ENCODE data around the gene POLE4. TPM values are rescaled to one million over a fixed set of nuclear protein-coding genes. Genes with fewer than 3 reads are reported as not detected.

Gene POLE4
- total RNA-seq, 1 experiment from 2014 or later: 34.4 TPM

DNA sequence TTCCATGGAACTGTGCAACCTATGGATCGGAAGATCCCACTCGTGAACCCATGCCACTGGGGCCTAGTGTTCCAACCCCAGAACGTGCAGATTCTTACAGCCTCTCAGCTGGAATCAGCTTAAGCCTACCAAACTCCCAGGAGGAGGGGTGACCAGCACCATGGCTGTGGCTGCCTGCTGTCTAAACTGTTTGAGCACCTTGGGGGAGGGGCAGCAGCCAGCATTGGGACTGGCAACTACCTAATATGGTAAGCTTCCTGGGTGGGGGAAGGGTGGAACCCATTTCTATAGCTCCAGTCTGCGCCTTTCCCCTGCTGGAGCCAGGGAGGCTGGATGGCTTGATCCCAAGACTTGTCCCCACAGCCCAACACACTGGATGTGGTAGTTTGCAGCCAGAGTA lies 10.7 kb upstream of the POLE4 start:
- WGBS (ENCODE audit: extremely low coverage, insufficient read length, low lambda C conversion rate): no CpG with 5 or more reads among the region's 4 CpGs
- peaks cover 14 to 41% (median 17%) of the 10 kb centered on the region in 3 experiments for H3K36me3 Mint-ChIP-seq (ENCODE audit: insufficient read depth in 1 of 3, low read depth in 3 of 3)
- peaks cover 19 to 32% of the 10 kb centered on the region in 2 experiments for H3K9me3 Mint-ChIP-seq
- H3K4me1 ChIP-seq (ENCODE audit: insufficient read depth, low read length): 0 out of 2 replicates have a peak, but pooled peaks cover 2% of the 10 kb centered on the region
- no peaks in the 10 kb centered on the region for H4K20me1 ChIP-seq (ENCODE audit: control insufficient read depth, insufficient read depth, insufficient read length)
- no peak overlapping the region for H3K23ac ChIP-seq (ENCODE audit: insufficient read length, low read depth, low read length)
- H3K4ac ChIP-seq (ENCODE audit: low read depth, low read length): no peak overlapping the region
- no peak overlapping the region for H3K4me3 Mint-ChIP-seq
- no peak overlapping the region for H3K18ac ChIP-seq (ENCODE audit: insufficient read length, low read depth, low read length)
- H3K9ac ChIP-seq (ENCODE audit: extremely low read depth, insufficient read length, low read length): no peak overlapping the region
- H3K9me3 ChIP-seq (ENCODE audit: control insufficient read depth, low read depth, low read length): no peaks in the 10 kb centered on the region
- peaks cover 4% of the 10 kb centered on the region for H3K27me3 Mint-ChIP-seq (ENCODE audit: low read depth)
- H4K91ac ChIP-seq (ENCODE audit: insufficient read length, low read depth, low read length): no peak overlapping the region
- no peak overlapping the region for H3K27ac ChIP-seq (ENCODE audit: insufficient read length, low read depth, low read length)
- no peak overlapping the region for H3T11ph ChIP-seq (ENCODE audit: low read length)
- H2BK5ac ChIP-seq (ENCODE audit: insufficient read length, low read length): no peak overlapping the region
- no peaks in the 10 kb centered on the region for H3K79me1 ChIP-seq (ENCODE audit: insufficient read depth, low read depth, low read length, poor library complexity, severe bottlenecking)
- no peaks in the 10 kb centered on the region for H3K27me3 ChIP-seq (ENCODE audit: insufficient read depth, low read length)
- no peak overlapping the region for H3K4me2 ChIP-seq (ENCODE audit: insufficient read depth, insufficient read length, low read length)
- H3K27ac Mint-ChIP-seq: no peak overlapping the region
- H3K79me2 ChIP-seq (ENCODE audit: insufficient read depth, low read length): no peaks in the 10 kb centered on the region
- H3K14ac ChIP-seq (ENCODE audit: insufficient read depth, low read length): peak overlapping the region; percentile 13; the same call in 1 of the 2 replicates
- no peak overlapping the region for H2BK20ac ChIP-seq (ENCODE audit: low read depth, low read length, poor library complexity, severe bottlenecking)
- H2BK120ac ChIP-seq (ENCODE audit: low read depth, low read length, poor library complexity, severe bottlenecking): no peak overlapping the region
- H2AK5ac ChIP-seq (ENCODE audit: insufficient read length, low read length): no peak overlapping the region
- no peak overlapping the region for H3K56ac ChIP-seq (ENCODE audit: insufficient read length, low read depth, low read length)
- H2BK12ac ChIP-seq (ENCODE audit: insufficient read length, low read depth, low read length): no peak overlapping the region
- no peaks in the 10 kb centered on the region for H3K23me2 ChIP-seq (ENCODE audit: insufficient read length, low read depth, low read length, poor library complexity, severe bottlenecking)
- TF ChIP-seq, protein P1, sequence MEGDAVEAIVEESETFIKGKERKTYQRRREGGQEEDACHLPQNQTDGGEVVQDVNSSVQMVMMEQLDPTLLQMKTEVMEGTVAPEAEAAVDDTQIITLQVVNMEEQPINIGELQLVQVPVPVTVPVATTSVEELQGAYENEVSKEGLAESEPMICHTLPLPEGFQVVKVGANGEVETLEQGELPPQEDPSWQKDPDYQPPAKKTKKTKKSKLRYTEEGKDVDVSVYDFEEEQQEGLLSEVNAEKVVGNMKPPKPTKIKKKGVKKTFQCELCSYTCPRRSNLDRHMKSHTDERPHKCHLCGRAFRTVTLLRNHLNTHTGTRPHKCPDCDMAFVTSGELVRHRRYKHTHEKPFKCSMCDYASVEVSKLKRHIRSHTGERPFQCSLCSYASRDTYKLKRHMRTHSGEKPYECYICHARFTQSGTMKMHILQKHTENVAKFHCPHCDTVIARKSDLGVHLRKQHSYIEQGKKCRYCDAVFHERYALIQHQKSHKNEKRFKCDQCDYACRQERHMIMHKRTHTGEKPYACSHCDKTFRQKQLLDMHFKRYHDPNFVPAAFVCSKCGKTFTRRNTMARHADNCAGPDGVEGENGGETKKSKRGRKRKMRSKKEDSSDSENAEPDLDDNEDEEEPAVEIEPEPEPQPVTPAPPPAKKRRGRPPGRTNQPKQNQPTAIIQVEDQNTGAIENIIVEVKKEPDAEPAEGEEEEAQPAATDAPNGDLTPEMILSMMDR (conservative IDR thresholded peaks at IDR 0.05): no peak
- no peak overlapping the region for H2BK15ac ChIP-seq (ENCODE audit: low read depth, low read length)
- H4K8ac ChIP-seq (replicated peaks; ENCODE audit: insufficient read length, low read depth, low read length): no peak overlapping the region
- peaks cover 2 to 12% of the 10 kb centered on the region in 2 experiments; a peak in 3 of 4 replicates for H3K4me1 Mint-ChIP-seq
- H2AFZ ChIP-seq (ENCODE audit: low read length): no peak overlapping the region
- peak; percentile 75 for DNase-seq
- H4K5ac ChIP-seq (ENCODE audit: insufficient read length, low read depth, low read length): no peak overlapping the region

All from H9 (cell line).